Activated effector memory CD4-positive, alpha-beta T cell treated with anti-CD3 and anti-CD28 coated beads, Interleukin-2, amount 50 U/mL, for 16 hours (primary cell): ENCODE results near the gene PODNL1.

ENCODE experiments used
- DNase-seq: peaks from one replicate; pipeline ENCODE4 v3.0.0-alpha.2; 2020

PODNL1 gene, protein sequence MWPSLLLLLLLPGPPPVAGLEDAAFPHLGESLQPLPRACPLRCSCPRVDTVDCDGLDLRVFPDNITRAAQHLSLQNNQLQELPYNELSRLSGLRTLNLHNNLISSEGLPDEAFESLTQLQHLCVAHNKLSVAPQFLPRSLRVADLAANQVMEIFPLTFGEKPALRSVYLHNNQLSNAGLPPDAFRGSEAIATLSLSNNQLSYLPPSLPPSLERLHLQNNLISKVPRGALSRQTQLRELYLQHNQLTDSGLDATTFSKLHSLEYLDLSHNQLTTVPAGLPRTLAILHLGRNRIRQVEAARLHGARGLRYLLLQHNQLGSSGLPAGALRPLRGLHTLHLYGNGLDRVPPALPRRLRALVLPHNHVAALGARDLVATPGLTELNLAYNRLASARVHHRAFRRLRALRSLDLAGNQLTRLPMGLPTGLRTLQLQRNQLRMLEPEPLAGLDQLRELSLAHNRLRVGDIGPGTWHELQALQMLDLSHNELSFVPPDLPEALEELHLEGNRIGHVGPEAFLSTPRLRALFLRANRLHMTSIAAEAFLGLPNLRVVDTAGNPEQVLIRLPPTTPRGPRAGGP

GRCh38 chr19:13938301-13939064 lies at the start of gene PODNL1:
Gene PODNL1 (minus strand): TSS chr19:13938417. CDS start chr19:13938181, 236 bp downstream.
- DNase-seq = no peak

DNA sequence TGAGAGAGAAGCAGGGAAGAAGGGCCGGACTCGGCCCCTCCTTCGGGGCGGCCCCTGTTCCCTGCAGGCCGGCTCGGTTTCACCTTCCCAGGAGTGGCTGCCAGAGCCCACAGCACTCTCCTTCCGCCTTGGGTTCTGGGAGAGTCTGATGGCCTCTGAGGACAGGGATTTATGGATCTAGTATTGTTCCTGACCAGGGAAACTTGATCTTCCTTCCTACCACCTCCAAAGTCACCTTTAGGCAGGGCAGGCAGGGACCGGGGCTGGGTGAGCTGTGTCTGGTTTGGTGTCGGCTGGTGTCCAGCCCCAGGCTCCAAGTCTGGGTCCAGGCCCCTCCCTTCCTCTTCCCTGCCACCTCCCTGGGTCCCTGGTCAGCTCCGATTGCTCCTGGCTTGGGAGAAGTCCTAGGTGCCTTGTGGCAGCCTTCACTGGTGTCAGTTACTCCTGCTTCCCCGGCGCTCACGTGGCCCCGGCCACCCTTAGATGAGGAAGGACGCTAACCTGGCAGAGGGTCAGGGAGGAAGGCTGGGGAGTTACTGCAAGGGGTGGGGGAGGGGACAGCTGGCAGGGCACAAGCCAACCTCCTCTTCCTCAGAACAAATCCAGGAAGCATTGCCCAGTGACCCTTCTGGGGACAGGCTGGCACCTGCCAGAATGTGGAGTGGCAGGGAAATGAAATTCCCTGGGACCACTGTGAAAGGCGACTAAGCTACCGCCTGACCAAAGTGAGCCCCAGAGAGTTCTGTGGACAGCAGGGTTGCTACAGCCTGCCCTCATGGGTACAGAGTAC lies 49.1 kb upstream of the PODNL1 start:
- DNase-seq = no peak

DNA sequence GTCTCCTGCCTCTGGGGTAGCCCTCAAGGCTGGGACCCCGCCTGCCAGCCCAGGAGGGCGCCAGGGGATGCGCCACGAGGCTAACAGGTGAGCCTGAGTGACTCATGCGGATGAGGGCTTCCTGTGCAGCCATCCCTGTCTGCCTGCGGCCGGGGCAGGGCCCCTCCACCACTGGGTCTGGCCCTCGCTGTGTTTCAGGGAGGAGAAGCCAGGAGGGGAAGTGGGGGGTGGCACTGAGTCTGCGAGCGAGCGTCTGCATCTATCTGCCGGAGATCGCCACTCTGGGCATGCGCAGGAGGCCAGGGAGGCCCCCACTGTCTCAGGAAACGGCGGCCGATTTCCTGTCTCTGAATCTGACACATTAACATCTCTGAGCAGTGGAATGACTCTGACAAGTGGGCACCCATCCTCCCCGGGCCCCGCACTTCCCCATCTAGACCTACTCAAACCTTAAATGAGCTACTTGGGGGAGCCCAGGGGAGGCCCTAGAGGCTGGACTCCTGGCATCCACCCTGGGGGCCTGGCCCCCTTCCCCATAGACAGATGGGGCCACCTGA lies 48.2 kb upstream of the PODNL1 start:
- DNase-seq = peak; percentile 99

- DNase-seq = no peak
Observed at GRCh38 chr19:13985771-13986347, 47.6 kb upstream of the PODNL1 start.

GRCh38 chr19:13984875-13985741 lies 46.9 kb upstream of the PODNL1 start:
- DNase-seq = peak; percentile 72

DNA sequence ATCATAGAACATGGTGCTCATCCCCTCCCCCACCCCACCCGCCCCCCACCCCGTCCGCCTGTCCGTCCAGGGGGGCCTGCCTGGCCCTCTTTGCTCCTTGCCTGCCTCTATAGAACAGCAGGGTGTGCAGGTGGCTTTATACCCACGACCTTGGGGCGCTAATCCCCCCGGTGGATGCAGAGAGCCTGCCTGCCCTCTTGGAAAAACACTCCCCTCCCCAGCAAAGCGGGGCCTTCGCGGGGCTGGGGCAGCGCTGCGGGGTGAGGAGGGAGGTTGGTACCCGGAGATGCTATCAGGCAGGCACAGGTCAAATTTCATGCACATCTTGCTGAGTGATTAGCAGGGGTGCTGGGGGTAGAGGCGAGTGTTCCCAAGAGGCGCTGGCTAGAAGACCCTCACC lies 46.0 kb upstream of the PODNL1 start:
- DNase-seq = no peak

DNA sequence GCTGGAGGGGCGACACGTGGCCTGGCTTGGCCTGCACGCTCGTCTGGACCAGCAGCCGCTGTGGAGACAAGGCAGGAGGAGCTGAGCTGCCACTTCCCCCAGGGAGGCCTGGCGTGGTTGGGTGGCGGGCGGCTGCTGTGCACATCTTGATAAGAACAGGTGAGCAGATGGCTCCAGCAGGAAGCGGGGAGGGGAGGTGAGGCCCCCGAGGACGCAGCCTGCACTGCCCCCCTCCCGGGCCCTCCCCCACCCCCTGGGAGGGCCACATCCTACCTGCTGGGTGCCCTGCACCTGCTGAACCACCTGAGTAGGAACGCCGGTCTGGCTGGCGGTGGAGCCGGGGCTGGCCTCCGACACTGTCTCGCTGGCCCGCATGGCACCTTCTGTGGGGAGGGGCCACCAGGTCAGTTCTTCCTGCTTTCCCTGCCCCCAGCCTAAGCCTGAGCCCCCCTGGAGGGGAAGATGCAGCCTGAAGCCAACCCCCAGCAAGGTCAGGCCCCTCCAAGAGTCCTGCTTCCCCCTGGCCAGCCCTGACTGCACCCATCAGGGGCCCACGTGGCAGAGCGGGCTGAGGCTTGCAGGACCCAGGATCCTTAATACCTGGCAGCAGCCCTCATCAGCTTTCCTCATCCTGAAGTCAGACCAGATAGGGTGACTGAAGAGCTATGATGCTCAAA lies 45.1 kb upstream of the PODNL1 start:
- peak; percentile 70 for DNase-seq

GRCh38 chr19:13982773-13983172 lies 44.6 kb upstream of the PODNL1 start:
- DNase-seq = no peak

GRCh38 chr19:13981988-13982501 lies 43.8 kb upstream of the PODNL1 start:
- DNase-seq = no peak

DNA sequence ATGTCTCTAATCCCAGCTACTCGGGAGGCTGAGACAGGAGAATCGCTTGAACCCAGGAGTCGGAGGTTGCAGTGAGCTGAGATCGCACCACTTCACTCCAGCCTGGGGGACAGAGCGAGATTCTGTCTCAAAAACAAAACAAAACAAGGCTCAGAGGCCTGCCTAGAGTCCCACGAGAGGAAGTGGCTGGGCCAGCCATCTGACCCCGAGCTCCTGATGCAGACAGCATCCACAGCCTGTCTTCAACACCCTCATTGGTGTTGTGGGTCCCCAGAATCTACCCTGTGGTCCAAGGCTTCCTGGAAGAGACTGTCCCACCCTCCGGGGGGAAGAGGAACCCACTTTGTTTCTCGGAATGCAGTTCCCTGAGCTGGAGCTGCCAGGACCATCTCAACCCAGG lies 43.2 kb upstream of the PODNL1 start:
- no peak for DNase-seq

DNA sequence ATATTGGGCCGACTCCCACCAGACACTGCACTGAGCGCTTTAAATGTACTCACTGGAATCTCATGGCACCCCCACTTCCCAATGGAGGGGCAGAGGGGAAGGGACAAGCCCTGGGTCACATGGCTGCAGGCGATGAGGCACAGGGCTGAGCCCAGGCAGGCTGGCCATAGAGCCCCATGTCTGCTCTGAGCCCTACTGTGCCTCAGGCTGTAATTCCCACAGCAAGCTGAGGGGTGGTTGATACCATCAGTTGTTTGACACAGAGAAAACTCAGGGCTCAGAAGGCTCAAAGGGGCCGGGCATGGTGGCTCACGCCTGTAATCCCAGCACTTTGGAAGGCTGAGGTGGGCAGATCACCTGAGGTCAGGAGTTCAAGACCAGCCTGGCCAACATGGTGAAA lies 42.8 kb upstream of the PODNL1 start:
- DNase-seq = no peak

DNA sequence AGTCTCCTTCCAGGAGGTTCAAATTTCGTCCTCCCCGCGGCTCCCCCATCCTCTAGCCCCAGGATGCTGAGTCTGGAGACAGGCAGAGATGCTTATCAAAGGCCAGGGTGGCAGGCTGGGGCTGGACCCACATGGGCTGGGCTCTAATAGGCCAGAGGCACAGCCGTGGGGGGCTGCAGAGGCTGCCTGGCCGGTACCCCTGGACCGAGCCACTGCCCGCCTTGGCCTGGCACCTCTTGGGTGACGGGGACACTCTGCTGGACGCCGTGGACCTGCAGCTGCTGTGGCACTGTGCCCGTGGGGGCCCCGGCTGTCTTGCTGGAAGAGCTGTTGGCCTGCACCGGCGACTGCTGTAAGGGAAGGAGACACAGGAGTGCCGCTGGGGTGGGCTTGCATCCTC lies 42.1 kb upstream of the PODNL1 start:
- no peak for DNase-seq

DNA sequence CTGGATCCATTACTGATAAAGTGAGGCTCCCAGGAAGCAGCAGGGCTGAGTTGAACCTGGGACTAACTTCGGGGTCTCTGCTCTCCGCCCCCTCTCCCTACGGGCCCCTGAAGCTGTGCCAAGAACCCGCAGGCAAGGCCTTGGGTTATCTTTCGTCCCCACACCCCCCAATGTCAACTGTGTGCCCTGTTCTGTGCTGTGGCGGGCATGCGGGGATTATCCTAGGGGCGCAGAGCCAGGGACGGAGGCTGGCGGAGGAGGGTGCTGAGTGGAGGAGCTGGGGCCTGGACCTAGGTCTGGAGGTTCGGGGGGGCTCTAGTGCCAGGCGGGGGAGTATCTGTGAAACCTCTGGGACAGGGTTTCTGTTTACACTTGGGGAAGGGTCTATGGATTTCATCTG lies 41.5 kb upstream of the PODNL1 start:
- no peak for DNase-seq

GRCh38 chr19:13979244-13979615 lies 41.0 kb upstream of the PODNL1 start:
- no peak for DNase-seq

GRCh38 chr19:13978351-13979243 lies 40.4 kb upstream of the PODNL1 start:
- DNase-seq = no peak

GRCh38 chr19:13977803-13978202 lies 39.6 kb upstream of the PODNL1 start:
- DNase-seq = no peak

DNA sequence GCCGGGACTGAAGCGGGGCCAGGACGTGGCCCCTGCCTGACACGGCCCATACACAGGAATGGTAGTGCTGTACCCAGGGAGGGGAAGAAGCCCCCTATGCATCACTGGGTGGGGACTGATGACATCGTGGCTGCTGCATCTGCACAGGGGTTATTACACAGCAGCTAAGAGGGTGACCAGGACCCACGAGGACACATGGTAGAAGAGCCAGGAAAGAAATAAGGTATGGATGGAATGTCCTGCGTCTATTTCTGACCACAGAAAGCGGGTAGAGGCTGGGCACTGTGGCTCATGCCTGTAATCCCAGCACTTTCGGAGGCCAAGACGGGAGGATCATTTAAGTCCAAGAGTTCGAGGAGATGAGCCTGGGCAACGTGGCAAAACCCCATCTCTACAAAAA lies 38.2 kb upstream of the PODNL1 start:
- DNase-seq = no peak

DNA sequence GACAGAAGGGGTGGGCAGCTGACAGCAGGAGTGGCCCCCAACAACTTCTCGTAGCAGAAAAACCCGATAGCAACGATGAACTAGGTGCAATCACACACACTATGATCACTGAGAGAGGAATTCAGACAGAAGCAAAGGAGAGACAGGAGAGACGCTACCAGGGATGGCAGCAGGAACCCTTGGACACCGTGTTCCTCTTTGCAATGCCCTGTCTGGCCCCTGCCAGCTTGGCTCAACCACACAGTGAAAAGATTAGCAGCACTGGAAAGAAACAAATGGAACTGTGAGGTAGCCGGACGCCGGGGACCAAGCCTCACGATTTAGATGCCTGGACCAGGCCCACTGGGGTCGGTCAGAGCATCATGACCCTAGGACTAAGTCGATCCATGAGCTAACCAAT lies 37.7 kb upstream of the PODNL1 start:
- DNase-seq = no peak

DNA sequence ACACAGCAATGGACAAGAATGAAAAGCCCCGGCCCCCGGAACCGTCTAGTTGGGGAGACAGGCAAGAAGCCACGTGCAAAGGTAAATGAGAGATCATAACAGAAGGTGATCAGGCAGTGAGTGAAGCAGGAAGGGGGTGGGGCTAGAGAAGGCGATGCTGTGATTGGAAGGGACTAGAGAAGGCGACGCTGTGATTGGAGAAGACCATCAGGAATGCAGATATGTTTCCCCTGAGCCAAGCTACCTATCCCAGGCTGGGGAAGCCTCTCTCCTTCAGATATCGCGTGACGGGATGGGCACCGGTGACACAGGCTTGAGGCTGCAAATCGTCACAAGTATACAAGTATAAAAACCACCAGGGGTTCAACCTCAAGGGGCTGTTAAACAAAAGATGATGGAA lies 35.9 kb upstream of the PODNL1 start:
- peak; percentile 73 for DNase-seq
